GM21528 (cell line): ENCODE results near the gene PAGE1.
"Not testable (repeated sequence)": the region's sequence is repeated elsewhere in the genome, so short reads cannot be mapped to it uniquely, and the experiment has no call there.

Source experiments
- ATAC-seq: cut with Tn5 transposase; IDR thresholded peaks from one replicate; pipeline ENCODE4 v1.9.1; 2021; ENCODE audit warnings: mild to moderate bottlenecking, moderate library complexity; ENCODE audit not compliant: unreplicated experiment, low FRiP score

Gene PAGE1

GRCh38 chrX:49695276-49696180, at the start of gene PAGE1:
Gene PAGE1 (minus strand): TSS chrX:49695984. CDS start chrX:49694770, 1,214 bp downstream.
- no peak for ATAC-seq

GRCh38 chrX:49741501-49741900, 45.7 kb upstream of the PAGE1 start:
- ATAC-seq = not testable (repeated sequence)

- no peak for ATAC-seq
Observed at GRCh38 chrX:49727847-49728246, 32.1 kb upstream of the PAGE1 start.

GRCh38 chrX:49726966-49727365, 31.2 kb upstream of the PAGE1 start:
- no peak for ATAC-seq

GRCh38 chrX:49725923-49726904, 30.4 kb upstream of the PAGE1 start:
- ATAC-seq = no peak

GRCh38 chrX:49725401-49725800, 29.6 kb upstream of the PAGE1 start:
- ATAC-seq = no peak

- not testable (repeated sequence) for ATAC-seq
Observed at GRCh38 chrX:49720106-49720505, 24.3 kb upstream of the PAGE1 start.

- no peak for ATAC-seq
Observed at GRCh38 chrX:49712577-49712976, 16.8 kb upstream of the PAGE1 start.

- ATAC-seq = no peak
Observed at GRCh38 chrX:49710744-49711319, 15.0 kb upstream of the PAGE1 start.

GRCh38 chrX:49704691-49705404, 9.1 kb upstream of the PAGE1 start:
- ATAC-seq = no peak

GRCh38 chrX:49701933-49702332, 6.1 kb upstream of the PAGE1 start:
- ATAC-seq = no peak

GRCh38 chrX:49701323-49701722, 5.5 kb upstream of the PAGE1 start:
- ATAC-seq = no peak

GRCh38 chrX:49675075-49675719, 20.6 kb downstream of the PAGE1 start:
- ATAC-seq = no peak

GRCh38 chrX:49673394-49673793, 22.4 kb downstream of the PAGE1 start:
- no peak for ATAC-seq

- ATAC-seq = no peak
Observed at GRCh38 chrX:49664824-49665223, 31.0 kb downstream of the PAGE1 start.

- ATAC-seq = no peak
Observed at GRCh38 chrX:49661881-49662280, 33.9 kb downstream of the PAGE1 start.

GRCh38 chrX:49659771-49660170, 36.0 kb downstream of the PAGE1 start:
- no peak for ATAC-seq

- no peak for ATAC-seq
Observed at GRCh38 chrX:49656533-49656932, 39.3 kb downstream of the PAGE1 start.

GRCh38 chrX:49644991-49645637, 50.7 kb downstream of the PAGE1 start:
- no peak for ATAC-seq
